GM19043 (cell line): ENCODE measurements around the gene IFNGR1.

Experiments
- ATAC-seq: cut with Tn5 transposase; IDR thresholded peaks from one replicate; pipeline ENCODE4 v1.9.1; 2021; ENCODE audit warnings: low read depth; ENCODE audit not compliant: unreplicated experiment

Gene IFNGR1

DNA sequence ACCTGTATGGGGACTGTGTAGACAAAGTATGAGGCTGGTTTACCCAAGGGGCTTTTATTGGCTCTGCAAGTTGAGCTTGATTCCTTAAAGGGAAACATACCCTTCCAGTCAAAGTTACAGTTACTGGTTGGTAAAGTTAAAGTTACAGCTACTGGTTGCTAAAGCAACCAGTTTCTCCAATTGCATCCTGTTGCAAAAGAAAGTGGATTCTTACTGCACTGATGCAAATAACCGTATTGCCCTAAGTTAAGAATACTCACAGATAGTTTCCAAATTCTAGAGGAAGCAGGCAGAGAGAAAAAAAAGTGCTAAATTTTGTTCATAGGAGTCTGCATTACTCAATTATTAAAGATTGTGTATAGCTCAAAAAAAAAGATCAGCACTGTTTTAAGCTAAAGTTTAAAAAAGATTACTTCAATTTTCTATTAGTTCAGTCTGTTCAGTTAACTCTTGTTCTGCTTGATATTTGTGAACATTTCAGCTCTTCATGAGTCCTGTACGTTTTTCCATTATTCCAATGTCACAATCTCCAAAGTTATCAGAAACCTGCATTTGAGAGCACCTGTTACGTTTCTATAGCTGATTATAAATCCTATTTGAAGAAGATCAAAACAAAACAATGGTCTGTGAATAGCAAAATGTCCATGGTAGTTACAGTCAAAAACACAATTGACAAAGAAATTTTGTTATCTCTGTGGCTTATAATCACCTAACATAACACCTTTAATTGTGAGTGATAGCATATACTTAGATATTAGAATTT lies 37.1 kb downstream of the IFNGR1 start:
- ATAC-seq = no peak

DNA sequence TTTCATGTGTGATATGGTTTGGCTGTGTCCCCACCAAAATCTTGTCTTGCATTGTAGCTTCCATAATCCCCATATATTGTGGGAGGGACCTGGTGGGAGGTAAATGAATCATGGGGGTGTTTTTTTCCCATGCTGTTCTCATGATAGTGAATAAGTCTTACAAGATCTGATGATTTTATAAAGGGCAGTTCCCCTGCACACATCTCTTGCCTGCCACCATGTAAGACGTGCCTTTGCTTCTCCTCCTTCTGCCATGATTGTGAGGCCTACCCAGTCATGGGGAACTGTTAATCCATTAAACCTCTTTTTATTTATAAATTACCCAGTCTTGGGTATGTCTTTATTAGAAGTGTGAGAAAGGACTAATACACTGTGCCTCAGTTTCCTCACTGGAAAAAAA lies 41.6 kb downstream of the IFNGR1 start:
- no peak for ATAC-seq

DNA sequence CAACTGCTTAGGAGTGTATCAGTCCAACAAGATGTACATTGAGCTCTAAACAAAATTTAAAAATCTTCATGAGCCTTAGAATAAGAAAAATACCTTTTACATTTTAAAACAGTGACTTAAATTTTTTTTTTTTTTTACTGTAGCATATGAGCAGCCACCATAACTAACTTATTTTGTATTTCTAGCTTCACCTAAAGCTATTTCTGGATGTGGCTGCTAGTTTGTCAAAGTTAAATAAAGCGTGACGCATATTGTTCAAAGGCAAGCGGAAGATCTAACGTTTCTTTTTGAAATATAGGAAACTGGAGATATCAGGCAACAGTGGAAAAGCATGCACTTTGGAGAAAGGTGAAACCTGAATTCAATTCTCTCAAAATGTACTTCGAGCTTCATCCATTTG lies 42.5 kb downstream of the IFNGR1 start:
- no peak for ATAC-seq

DNA sequence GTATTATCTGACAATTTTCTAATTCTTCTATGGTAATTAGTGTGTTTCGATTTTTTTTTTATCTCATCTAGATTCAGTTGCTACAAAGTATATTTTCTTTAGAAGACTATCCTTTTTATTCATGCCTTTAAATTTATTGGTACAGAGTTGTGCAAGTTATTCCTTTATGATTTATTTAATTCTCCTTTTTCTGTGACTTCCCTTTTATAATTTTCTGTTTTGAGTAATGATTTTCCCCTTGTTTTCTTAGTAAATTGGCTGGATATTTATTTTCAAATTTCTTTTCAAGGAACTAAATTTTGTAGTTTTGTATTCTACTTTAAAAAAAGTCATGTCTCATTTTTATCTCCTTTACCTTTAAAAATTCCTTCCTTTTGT lies 43.3 kb downstream of the IFNGR1 start:
- ATAC-seq = no peak

DNA sequence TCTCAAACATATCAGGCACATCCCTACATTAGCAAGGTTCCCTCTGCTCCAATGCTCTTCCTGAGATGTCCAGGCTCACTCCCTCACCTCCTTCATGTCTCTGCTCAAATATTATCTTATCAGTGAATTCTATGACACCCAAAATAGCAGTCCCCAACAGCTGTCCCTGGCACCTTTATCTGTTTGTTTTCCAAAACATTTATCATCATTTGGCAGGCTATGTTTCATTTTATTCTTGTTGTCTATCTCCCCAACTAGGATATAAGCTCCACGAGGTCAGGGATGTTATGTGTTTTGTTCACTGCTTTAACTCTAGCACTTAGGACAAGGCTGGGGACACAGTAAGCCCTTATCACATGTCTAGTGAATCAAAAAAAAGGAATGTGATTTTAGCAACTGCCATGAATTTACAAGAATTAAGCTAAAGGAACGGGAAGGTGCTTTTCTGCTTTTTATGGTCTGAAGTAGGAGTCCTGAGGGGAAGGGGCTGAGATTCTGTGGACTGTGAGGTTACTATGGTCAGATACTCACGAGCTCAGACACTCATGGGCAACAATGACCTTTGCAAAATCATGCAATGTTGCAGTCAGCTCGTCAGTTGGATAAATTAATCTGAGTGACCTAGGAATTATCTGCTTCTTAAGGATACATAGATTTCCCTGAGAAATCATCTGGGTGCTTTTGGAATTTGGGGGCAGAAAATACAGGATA lies 43.9 kb downstream of the IFNGR1 start:
- no peak for ATAC-seq

DNA sequence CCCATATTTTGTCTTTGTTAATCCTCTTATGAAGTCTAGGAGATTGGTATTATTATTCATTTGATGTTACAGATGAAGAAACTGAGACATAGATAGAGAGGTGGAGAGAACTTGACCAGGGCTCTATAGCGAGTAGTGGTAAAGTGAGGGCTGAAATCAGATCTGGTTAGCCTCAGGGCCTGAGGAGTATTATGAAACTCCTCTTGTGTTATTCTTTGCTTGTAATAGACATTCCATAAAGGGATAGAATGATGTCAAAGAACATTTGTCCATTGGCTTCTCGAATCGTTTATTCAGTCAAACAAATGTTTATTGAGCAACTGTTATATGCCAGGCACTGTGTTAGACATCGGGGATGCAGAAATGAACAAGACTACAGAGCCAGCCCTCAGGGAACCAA lies 45.7 kb downstream of the IFNGR1 start, which contains the start of gene IL22RA2:
Gene IL22RA2, minus strand, starts transcription at position 144 of the 400 bp plus-strand sequence. CDS start 11,895 bp downstream, outside the sequence.
- no peak for ATAC-seq

DNA sequence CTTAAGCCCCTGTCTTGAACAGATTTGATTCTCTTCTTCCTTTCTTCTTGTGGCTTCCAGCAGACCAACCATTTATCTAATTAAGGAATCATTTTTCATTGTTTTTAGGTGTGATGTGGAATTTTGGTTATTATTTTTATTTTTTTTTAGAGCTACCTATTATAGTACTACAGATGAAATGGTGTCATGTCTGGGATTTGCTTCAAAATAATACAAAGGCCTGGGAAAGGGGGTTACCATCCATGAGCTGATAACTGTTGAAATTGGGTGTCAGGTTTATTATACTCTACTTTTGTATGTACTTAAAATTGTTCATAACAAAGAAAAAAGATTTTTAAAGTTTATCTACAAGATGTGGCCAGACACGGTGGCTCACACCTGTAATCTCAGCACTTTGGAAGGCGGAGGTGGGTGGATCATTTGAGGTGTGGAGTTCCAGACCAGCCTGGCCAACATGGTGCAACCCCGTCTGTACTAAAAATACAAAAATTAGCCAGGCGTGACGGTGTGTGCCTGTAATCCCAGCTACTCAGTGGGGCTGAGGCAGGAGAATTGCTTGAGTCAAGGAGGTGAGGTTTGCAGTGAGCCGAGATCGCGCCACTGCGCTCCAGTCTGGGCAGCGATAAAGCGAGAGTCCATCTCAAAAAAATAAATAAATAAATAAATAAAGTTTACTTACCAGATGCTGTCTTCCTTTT lies 46.3 kb downstream of the IFNGR1 start:
- no peak for ATAC-seq

DNA sequence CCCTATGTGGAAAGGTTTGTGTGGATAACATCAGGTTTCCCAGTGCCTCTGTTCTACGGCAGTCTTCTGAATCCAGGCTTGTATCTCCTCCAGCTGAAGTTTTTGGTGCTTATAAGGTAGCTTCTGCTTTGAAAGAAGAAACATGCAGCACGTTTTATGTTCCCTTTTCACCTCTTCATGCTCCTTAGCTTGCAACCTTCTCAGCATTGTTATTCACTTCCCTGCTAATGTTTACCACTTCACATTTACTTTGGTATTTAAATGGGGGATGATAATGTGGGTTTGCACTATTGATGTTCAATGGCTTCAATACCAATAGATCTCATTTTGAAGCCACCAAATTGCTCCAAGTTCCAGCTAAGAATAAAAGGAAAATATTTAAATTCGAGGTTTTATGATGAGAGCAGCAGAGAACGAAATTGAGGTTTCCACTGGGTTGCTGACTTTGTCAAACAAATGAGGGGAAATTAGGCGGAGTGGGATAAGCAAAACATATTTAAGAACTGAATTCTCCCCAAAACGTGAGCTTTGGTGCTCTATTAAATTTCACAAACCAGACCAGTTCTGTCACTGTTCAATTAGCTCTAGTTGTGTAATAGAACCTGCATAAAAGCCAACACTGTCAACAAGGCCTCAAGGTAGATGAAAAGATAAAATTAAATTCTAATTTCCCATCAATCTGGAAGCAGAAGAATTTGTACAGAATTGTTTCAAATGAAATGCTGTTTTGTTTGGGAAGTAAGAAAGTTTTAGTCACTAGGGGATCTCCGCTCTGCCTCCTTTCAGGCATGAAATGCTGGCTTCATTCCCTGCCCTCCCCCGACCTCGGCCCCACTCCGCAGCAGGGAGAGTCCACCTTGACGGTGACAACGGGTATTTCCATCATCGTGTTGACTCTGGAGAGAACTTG lies 47.1 kb downstream of the IFNGR1 start:
- no peak for ATAC-seq

DNA sequence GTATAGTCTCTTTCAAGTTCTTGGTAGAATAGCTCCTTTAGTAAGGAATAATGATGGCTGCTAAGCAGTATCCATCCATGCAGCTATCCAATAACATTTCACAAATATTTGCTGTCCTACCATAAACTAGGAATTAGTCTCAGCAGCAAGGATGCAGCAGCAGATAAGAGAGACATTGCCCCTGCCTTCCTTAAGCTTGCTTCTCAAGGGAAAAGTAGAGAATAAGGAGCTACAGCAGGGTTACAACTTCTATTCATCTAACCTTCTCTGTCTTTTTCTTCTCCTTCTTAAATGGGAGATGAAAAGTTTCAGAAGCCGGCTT lies 48.2 kb downstream of the IFNGR1 start:
- ATAC-seq = no peak

DNA sequence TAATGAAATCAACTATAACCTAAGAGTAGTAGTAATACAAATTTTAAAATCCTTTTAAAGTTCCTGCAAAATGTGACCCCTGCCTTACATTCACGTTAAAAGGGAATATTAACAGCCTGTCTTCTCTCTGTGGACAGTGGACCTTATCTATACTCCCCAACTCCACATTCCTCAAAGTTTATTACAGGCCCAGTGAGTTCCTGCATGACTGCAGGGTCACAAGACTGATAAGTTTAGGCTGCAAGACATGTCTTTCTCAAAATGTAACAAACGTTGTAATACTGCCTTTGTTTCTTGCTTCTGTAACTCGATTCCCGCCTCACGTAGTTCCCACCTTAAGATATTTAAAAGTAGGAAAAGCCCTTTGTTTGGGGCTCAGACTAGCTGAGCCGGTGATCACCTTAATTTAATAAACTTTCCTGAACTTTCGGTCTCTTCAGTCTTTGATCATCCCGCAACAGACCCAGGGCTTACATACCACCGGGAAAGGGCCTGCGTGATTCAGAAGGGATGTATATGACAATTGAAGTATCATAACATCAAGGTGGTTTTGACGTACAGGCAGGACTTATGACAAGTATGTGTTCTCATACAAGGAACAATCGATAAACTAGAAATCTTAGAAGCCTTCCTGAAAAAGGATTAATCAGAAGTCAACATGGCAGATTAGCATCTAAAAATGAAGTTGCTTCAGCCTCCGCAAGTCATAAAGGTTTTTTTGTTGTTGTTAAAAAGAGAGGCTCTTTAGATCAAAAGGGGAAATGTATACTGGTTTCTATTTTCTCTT lies 48.7 kb downstream of the IFNGR1 start:
- no peak for ATAC-seq

DNA sequence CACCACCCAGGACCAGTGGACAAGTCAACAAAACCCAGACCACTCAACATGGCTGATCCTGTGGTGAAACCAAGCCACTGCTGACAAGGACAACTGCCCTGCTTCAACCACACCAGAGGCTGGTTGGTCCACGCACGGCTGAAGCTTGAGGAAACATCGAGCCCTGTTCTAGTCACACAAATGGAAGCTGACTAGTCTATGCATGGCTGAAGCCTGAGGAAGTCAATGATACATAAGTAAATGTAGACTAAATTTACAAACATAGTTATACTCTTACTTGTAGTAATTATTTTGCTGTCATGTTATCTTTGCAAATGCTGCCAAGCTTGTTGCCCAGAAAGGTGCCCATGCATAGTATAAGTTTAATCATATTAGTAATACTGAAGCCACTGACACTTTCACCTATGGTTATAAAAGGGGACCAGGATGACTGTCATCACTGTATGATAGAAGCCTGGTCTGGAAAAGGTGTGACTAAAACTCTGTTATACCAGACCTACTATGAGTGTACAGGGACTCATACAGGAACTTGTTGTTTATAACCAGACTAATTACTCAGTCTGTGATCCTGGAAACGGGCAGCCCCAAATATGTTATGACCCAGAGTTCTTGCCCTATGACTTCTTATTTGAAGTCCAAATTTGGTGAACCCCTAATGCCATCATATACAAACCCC lies 51.3 kb downstream of the IFNGR1 start:
- no peak for ATAC-seq

DNA sequence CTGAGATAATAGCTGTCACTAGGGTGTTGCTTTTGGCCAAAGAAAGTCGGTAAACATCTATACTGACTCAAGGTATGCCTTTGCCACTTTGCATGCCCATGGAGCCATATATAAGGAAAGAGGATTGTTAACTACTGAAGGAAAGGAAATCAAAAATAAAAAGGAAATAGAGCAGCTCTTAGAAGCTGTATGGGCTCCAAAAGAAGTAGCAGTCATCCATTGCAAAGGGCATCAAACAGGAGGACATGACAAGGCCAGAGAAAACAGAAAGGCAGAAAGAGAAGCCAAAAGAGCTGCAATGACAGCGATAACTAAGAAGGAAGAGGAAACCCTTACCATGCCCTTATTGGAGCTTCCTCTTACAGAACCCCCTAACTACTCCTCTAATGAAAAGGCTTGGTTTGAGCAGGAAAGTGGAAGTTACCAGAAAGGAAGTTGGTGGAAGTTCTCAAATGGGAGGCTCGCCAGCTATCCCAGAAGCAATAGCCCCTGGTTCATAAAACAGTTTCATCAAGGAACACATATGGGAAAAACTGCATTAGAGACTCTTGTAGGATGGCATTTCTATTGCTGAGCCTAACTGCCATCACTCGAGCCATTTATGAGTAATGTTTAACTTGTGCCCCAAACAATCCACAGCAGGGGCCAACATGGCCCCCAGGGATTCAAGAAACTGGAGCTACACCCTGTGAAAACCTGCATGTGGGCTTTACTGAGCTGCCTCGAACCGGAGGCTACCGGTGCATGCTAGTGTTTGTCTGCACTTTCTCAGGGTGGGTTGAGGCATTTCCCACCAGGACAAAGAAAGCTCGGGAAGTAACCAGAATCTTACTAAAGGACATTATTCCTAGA lies 52.7 kb downstream of the IFNGR1 start:
- no peak for ATAC-seq

DNA sequence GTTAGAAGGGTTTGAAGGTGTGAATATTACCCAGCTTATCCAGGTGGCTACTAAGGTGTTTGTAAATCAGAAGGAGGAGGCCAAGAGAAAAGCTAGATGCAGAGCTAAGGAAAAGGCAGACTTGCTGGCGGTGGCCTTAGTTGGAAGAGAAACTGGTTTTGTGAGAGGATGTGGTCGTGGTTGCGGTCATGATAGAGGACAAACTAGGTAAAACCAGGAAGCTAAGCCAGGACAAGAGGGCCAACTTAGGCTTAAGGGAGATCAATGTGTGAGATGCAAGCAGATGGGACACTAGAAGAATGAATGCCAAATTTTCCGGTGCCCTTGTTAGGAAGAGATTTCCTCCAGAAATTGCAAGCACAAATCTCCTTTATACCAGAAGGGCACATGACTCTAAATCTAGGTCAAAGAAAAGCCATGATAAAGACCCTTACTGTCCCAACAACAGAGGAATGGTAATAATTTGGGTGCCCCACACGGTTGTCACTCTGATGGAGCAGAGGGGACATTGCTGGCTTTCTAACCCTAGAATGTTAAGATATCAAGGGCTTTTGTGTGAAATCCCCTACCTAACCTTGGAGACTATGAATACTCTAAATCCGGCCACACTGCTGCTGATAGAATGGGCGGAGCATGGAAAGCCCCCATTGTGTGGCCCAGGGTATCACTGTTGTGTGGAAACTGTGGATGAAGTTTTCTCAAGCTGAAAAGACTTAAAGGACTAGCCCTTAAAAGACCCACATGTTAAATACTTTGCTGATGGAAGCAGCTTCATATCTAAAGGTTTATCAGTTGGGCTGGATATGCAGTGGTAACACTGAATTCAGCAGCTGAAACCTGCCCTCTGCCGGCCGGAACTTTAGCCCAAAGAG lies 53.6 kb downstream of the IFNGR1 start:
- peak; percentile 53 for ATAC-seq

DNA sequence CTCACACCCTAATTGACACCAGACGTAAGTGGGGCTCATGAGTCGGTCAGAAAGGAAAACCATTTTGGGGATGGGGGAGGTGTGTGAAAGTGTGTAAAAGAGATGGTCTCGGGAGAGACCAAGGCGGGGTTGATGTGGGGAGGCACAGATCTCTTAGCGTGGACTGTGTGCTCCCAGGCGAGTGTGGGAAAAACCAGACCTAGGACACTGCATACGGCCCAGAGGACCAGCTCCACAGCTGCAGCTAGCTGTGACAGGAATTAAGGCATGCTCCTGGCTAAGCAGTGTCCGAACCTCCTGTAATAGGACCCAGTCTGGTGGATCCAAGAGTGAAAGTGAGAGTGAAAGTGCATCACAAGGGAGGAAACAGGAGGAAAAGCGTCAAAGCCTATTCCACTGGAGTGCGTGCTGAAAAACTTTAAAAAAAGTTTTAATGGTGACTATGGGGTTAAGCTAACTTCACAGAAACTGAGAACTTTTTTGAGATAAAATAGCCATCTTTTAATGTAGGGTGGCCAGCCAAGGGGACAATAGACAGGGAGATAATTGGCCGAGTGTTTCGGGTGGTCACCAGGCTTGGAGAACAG lies 55.4 kb downstream of the IFNGR1 start:
- ATAC-seq = no peak

DNA sequence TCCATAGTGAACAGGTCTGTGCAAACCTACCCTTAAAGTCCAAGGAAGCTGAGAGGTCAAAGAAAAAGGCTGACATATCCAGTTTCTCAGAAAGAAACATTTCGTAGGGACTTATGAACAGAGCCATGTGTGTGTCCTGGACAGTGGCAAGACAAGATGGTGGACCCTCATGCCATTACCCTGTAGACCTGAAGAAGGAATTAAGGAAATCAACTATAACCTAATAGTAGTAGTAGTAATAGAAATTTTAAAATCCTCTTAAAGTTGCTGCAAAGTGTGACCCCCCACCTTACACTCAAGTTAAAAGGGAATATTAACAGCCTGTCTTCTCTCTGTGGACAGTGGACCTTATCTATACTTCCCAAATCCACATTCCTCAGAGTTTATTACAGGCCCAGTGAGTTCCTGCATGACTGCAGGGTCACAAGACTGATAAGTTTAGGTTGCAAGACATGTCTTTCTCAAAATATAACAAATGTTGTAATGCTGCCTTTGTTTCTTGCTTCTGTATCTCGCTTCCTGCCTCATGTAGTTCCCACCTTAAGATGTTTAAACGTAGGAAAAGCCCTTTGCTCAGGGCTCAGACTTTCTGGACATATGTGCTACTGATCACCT lies 56.4 kb downstream of the IFNGR1 start:
- no peak for ATAC-seq

DNA sequence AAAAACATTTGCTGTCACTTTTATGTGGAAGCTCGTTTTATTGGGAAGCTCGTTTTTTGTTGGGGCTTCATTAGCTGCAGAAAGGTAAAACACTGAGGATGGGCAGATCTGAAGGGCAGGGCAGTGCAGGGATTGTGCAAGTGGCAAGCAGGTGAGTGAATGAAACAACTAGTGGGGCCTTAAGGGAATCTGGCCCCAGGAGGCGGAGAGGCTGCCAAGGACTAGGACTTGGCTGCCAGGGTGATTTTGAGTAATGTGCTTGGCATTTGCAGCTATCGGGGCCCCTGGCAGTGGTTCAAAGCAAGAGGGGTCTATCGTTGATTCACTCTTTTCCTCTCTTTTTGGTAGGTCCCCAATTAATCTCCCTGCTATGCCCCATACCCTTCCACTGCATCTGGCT lies 57.2 kb downstream of the IFNGR1 start:
- ATAC-seq = no peak

DNA sequence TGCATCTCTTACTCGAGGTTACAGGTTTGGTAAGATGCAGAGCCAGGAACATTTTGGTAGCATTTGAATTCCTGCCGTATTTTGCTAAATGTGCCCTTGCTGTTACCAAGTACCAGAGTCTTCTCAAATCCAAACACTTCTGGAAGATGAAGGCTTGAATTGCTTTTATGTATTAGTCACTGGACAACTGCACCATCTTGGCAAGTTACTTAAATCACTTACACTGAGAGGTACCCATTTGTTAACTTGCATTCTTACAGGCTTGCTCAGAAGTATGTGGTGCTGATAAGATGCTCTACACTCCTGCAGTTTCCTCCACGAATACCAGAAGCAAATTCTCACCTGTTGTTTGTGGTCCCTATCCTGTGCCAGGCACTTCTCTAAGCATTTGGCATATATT lies 58.4 kb downstream of the IFNGR1 start:
- no peak for ATAC-seq
